OCI-LY3 (cell line): ENCODE data around the gene SERGEF.

Experiments
- H2AFZ ChIP-seq: fragments of 200-600, 300-600 bp; shearing (Covaris generic); 2 replicates; pipeline ENCODE4 v1.6.0; 2014; ENCODE audit warnings: antibody characterized with exemption, low read depth, low read length
- H3K27ac ChIP-seq: fragments of 200-600, 300-600 bp; sonication (generic); 2 replicates; pipeline ENCODE4 v1.5.1; 2014; ENCODE audit warnings: mild to moderate bottlenecking, low read length, moderate library complexity, mixed read lengths
- H3K27me3 ChIP-seq: fragments of 200-600, 300-600 bp; sonication (generic); 2 replicates; pipeline ENCODE4 v1.6.1; 2014; ENCODE audit warnings: low read depth, low read length, mixed read lengths
- H3K36me3 ChIP-seq: fragments of 200-600, 300-600 bp; sonication (generic); replicated peaks from 2 replicates; pipeline ENCODE3; 2014; ENCODE audit warnings: low read depth, low read length, mixed read lengths
- H3K4me1 ChIP-seq: fragments of 300-600, 200-600 bp; sonication (generic); 2 replicates; pipeline ENCODE4 v1.6.1; 2014; ENCODE audit warnings: low read length, mixed read lengths
- H3K4me2 ChIP-seq: fragments of 200-600, 300-600 bp; sonication (generic); 2 replicates; pipeline ENCODE4 v1.6.1; 2014; ENCODE audit warnings: low read length, mixed read lengths
- H3K4me3 ChIP-seq: fragments of 300-600, 200-600 bp; sonication (generic); 2 replicates; pipeline ENCODE4 v1.5.1; 2014; ENCODE audit warnings: antibody characterized with exemption, mild to moderate bottlenecking, low read length, moderate library complexity
- H3K79me2 ChIP-seq: fragments of 300-600, 200-600 bp; shearing (Covaris generic); 2 replicates; pipeline ENCODE4 v1.6.1; 2014; ENCODE audit warnings: mild to moderate bottlenecking, low read length, mixed read lengths
- H3K9ac ChIP-seq: fragments of 300-600, 200-600 bp; shearing (Covaris generic); 2 replicates; pipeline ENCODE4 v1.6.0; 2014; ENCODE audit warnings: mild to moderate bottlenecking, low read length, moderate library complexity
- H3K9me3 ChIP-seq: fragments of 200-600, 300-600 bp; shearing (Covaris generic); 2 replicates; pipeline ENCODE4 v1.6.1; 2014; ENCODE audit warnings: low read length, mixed read lengths; ENCODE audit not compliant: insufficient read depth
- H4K20me1 ChIP-seq: fragments of 200-600, 300-600 bp; sonication (generic); 2 replicates; pipeline ENCODE4 v1.6.1; 2016; ENCODE audit warnings: low read length, mixed read lengths; ENCODE audit not compliant: insufficient read depth
- EZH2phosphoT487 ChIP-seq: fragments of 200-600 bp; shearing (Covaris generic); IDR thresholded peaks from 2 replicates; pipeline ENCODE4 v1.6.1; 2018; ENCODE audit warnings: antibody characterized with exemption, mixed run types, low read depth
- TF ChIP-seq, protein P1 (sequence below): fragments of 200-600, 300-600 bp; sonication (generic); IDR thresholded peaks from 2 replicates; pipeline ENCODE4 v1.5.1; 2014; ENCODE audit warnings: antibody characterized with exemption, low read length, low read depth

The SERGEF gene

GRCh38 chr11:17771415-17771814 lies 241.4 kb downstream of the SERGEF start:
- TF ChIP-seq, protein P1, sequence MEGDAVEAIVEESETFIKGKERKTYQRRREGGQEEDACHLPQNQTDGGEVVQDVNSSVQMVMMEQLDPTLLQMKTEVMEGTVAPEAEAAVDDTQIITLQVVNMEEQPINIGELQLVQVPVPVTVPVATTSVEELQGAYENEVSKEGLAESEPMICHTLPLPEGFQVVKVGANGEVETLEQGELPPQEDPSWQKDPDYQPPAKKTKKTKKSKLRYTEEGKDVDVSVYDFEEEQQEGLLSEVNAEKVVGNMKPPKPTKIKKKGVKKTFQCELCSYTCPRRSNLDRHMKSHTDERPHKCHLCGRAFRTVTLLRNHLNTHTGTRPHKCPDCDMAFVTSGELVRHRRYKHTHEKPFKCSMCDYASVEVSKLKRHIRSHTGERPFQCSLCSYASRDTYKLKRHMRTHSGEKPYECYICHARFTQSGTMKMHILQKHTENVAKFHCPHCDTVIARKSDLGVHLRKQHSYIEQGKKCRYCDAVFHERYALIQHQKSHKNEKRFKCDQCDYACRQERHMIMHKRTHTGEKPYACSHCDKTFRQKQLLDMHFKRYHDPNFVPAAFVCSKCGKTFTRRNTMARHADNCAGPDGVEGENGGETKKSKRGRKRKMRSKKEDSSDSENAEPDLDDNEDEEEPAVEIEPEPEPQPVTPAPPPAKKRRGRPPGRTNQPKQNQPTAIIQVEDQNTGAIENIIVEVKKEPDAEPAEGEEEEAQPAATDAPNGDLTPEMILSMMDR = no peak
- TF ChIP-seq EZH2phosphoT487 = no peak
- Histone ChIP-seq H3K4me1 (peaks cover 5% of the 10 kb centered on the region; the same call in 1 of the 2 replicates), H3K27me3 (no peaks in the 10 kb centered on the region), H3K27ac (no peak overlapping the region), H3K4me2 (no peak overlapping the region), H3K9me3 (no peaks in the 10 kb centered on the region), H3K9ac (no peak overlapping the region), H4K20me1 (no peaks in the 10 kb centered on the region), H3K4me3 (no peak overlapping the region), H2AFZ (no peak overlapping the region), H3K36me3 (no peaks in the 10 kb centered on the region), H3K79me2 (no peaks in the 10 kb centered on the region)

- Histone ChIP-seq H3K9ac (no peak overlapping the region), H3K79me2 (no peaks in the 10 kb centered on the region), H3K9me3 (no peaks in the 10 kb centered on the region), H3K4me2 (no peak overlapping the region), H3K36me3 (no peaks in the 10 kb centered on the region), H2AFZ (no peak overlapping the region), H4K20me1 (no peaks in the 10 kb centered on the region), H3K4me1 (peaks cover 5% of the 10 kb centered on the region; the same call in 1 of the 2 replicates), H3K27me3 (no peaks in the 10 kb centered on the region), H3K4me3 (no peak overlapping the region), H3K27ac (no peak overlapping the region)
- TF ChIP-seq, protein P1 = no peak
- TF ChIP-seq EZH2phosphoT487 = no peak
Observed at GRCh38 chr11:17770917-17771316, 241.9 kb downstream of the SERGEF start.

DNA sequence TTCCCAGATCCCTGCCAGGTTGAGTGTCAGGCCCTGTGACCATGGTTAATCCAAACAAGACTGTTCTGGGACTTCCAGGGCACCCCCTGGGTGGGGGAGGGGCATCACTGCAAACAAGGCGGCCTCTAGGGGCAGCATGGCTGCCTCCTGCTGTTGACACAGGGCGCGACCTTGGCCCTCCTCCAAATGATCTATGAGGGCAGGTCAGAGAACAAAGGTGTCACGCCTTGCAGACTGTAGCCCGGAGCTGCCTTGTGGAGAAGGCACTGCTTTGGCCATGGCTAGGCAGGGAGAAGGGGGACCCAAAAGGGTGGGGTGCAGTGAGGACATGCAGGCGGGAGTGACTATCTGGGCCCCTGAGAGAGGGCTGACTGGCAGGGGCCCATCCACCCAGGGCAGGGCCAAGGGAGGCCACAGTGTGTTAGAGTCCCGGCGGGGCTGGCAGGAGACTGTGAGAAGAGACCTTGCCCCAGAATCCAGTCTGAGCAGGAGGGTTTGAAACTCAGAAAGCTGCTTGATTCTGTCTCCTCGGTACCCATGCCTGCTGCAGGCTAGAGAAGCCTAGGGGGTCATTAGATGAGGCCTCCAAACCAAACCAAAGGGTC lies 242.7 kb downstream of the SERGEF start:
- H2AFZ ChIP-seq = 0 out of 2 replicates have a peak overlapping the region, but pooled peaks have one; percentile 21
- no peak for TF ChIP-seq EZH2phosphoT487
- TF ChIP-seq, protein P1 = peak; percentile 49
- no peaks in the 10 kb centered on the region for H3K27me3 ChIP-seq
- H3K27ac ChIP-seq = no peak overlapping the region
- H3K79me2 ChIP-seq = no peaks in the 10 kb centered on the region
- no peak overlapping the region for H3K4me2 ChIP-seq
- no peak overlapping the region for H3K4me3 ChIP-seq
- H3K4me1 ChIP-seq = peaks cover 5% of the 10 kb centered on the region; the same call in 1 of the 2 replicates
- no peaks in the 10 kb centered on the region for H3K9me3 ChIP-seq
- no peaks in the 10 kb centered on the region for H3K36me3 ChIP-seq
- H4K20me1 ChIP-seq = no peaks in the 10 kb centered on the region
- H3K9ac ChIP-seq = no peak overlapping the region

DNA sequence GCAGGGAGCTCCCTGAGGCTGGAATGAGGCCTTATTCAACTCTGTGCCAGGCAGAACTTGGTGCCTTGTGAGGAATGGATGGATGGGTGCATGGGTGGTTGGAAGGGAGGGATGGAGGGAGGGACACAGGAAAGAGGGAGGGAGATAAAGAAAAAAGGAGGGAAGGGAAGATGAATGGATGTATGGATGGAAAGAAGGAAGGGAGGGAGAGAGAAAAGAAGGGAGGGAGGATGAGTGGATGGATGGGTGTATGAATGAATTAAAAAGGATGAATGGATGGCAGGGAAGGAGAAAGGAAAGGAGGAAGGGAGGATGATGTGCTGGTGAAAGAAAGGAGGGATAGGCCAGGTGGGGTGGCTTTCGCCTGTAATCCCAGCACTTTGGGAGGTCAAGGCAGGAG lies 243.6 kb downstream of the SERGEF start:
- TF ChIP-seq EZH2phosphoT487 = no peak
- Histone ChIP-seq H3K4me1 (peaks cover 5% of the 10 kb centered on the region; the same call in 1 of the 2 replicates), H3K27ac (no peak overlapping the region), H3K4me3 (no peak overlapping the region), H3K27me3 (no peaks in the 10 kb centered on the region), H4K20me1 (no peaks in the 10 kb centered on the region), H3K4me2 (no peak overlapping the region), H3K36me3 (no peaks in the 10 kb centered on the region), H3K79me2 (no peaks in the 10 kb centered on the region), H3K9me3 (no peaks in the 10 kb centered on the region), H3K9ac (no peak overlapping the region), H2AFZ (no peak overlapping the region)
